Thyroid gland (tissue), 4 donors: Measurements from ENCODE around the gene NAPB. TPM values are rescaled to one million over a fixed set of nuclear protein-coding genes. Genes with fewer than 3 reads are reported as not detected.
"Not testable (repeated sequence)": the region's sequence is repeated elsewhere in the genome, so short reads cannot be mapped to it uniquely, and the experiment has no call there.

Source experiments
- DNase-seq, 2 donors: peaks; one replicate each; pipeline ENCODE4 v3.0.0-alpha.2; 2019
- H3K27ac ChIP-seq, 3 donors: fragments of 200-600 bp; sonication (generic); 1 replicate in 2 of 3; 2 replicates in 1 of 3; pipeline ENCODE4 v1.5.1; 2016 to 2019; ENCODE audit warnings: mild to moderate bottlenecking in 1 of 3, moderate library complexity in 1 of 3
- H3K27me3 ChIP-seq: fragments of 200-600 bp; sonication (generic); one replicate; pipeline ENCODE4 v1.5.1; 2019
- H3K36me3 ChIP-seq, 2 donors: fragments of 200-600 bp; sonication (generic); one replicate each; pipeline ENCODE4 v1.5.1; 2016 to 2019
- H3K4me1 ChIP-seq, 2 donors: fragments of 200-600 bp; sonication (generic); one replicate each; pipeline ENCODE4 v1.5.1; 2017 to 2019
- H3K4me3 ChIP-seq, 3 donors: fragments of 200-600 bp; sonication (generic); replicated peaks in 1 of 3; 1 replicate in 2 of 3; 2 replicates in 1 of 3; pipeline ENCODE4 v1.5.1; 2016; ENCODE audit warnings: mild to moderate bottlenecking in 1 of 3
- H3K9me3 ChIP-seq: fragments of 200-600 bp; sonication (generic); one replicate; pipeline ENCODE4 v1.5.1; 2017
- POLR2A ChIP-seq, 2 donors: fragments of 450-650 bp; IDR thresholded peaks; one replicate each; pipeline ENCODE4 v1.6.1; 2017; ENCODE audit warnings: antibody characterized with exemption in 2 of 2, mild to moderate bottlenecking in 2 of 2, moderate library complexity in 1 of 2
- WGBS, 2 donors: methylation state at CpG; one replicate each; pipeline ENCODE4 v1.1.5; 2017; 5-methylcytosine and 5-hydroxymethylcytosine counted together
- intact Hi-C: fragments of 100-400 bp; cut with DNase I; formaldehyde crosslinking; loops from one replicate; pipeline ENCODE4 v1.15.1; 2023
- total RNA-seq, 4 donors: library from RNA; depleted of rRNA; stranded (reverse); fragments of >200 nt; gene quantifications; one replicate each; pipeline ENCODE4 v1.2.3, GENCODE V29; 2016
- TF ChIP-seq, protein P1 (sequence below), 6 experiments: fragments of 200-600 bp in 3 of 6; fragments of 450-650 bp in 3 of 6; sonication (generic) in 3 of 6; IDR thresholded peaks; one replicate each; pipeline ENCODE4 v1.5.1; 2016 to 2019; ENCODE audit warnings: antibody characterized with exemption in 6 of 6, mild to moderate bottlenecking in 2 of 6, inconsistent platforms in 1 of 6, moderate library complexity in 1 of 6

NAPB gene
- total RNA-seq, result 10 to 100 TPM; 22.7 to 32.1 (median 26.9) TPM

DNA sequence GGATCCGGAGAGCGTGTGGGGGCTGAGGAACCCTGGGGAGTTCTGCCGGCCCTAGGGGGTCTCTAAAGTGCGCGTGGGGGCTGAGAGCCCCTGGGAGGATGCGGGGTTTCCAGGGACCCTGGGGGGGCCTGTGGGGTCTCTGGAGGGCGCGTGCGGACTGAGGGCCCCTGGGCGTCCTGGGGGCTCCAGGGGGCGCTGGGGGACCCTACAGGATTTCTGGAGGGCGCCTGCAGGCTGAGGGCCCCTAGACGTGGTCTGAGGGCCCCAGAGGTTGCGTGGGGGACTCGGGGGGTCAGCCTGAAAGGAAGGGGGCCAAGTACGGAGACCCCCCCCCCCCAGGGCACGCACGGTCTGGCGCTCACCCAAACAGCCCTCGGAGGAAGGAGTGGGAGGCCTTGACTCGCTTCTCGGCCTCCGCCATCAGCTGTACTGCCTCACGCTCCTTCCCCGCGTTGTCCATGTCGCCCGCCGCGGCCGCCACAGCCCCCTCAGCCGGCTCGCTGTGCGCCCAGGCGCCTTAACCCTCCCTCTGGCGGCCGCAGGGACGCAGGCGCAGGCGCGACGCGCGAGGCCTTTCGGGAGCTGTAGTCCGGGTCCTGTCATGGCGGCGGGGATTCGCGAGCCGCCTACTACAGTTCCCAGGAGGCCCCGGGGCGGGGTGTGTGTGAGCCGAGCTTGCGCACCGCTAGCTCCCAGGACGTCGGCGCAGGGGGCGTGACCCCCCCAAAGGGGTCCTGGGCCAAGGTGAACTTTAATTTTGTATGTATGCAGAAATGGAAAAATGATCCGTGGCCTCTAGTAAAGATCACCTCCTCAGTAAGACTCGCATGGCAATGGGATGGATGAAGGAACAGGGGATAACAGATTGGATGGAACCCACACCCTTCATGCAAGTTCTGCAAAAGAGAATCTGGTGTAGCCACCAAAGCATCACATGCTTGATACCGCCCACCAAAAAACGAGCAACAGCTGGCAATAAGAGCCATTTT, at the start of gene NAPB:
NAPB (minus strand) TSS at position 546 of the 989 bp plus-strand sequence; CDS start at position 460, 86 bp downstream.
- Histone ChIP-seq H3K9me3 (no peaks in the 10 kb centered on the region), H3K27ac (peak within 1 kb of the TSS; percentile 85 to 89 (median 88)), H3K4me1 (peaks cover 0 to 7% of the 10 kb centered on the region in 2 donors), H3K27me3 (no peaks in the 10 kb centered on the region), H3K36me3 (no peaks in the 10 kb centered on the region), H3K4me3 (peak within 1 kb of the TSS; percentile 76 to 97 (median 78))
- WGBS, 2 donors, result 0 to 2% methylated on average over 11 to 33 of the region's 64 CpGs
- TF ChIP-seq, protein P1, sequence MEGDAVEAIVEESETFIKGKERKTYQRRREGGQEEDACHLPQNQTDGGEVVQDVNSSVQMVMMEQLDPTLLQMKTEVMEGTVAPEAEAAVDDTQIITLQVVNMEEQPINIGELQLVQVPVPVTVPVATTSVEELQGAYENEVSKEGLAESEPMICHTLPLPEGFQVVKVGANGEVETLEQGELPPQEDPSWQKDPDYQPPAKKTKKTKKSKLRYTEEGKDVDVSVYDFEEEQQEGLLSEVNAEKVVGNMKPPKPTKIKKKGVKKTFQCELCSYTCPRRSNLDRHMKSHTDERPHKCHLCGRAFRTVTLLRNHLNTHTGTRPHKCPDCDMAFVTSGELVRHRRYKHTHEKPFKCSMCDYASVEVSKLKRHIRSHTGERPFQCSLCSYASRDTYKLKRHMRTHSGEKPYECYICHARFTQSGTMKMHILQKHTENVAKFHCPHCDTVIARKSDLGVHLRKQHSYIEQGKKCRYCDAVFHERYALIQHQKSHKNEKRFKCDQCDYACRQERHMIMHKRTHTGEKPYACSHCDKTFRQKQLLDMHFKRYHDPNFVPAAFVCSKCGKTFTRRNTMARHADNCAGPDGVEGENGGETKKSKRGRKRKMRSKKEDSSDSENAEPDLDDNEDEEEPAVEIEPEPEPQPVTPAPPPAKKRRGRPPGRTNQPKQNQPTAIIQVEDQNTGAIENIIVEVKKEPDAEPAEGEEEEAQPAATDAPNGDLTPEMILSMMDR (IDR thresholded peaks at IDR 0.05), result peak; percentile 20 to 83 (median 48)
- TF ChIP-seq POLR2A (IDR thresholded peaks at IDR 0.05), result peak; percentile 77 to 96
- intact Hi-C loops, result loop anchor here (5.0 kb wide), 1 partner anchor 59 kb away; the partner anchor contains the start of gene GZF1
- peak; percentile 92 to 94 for DNase-seq

DNA sequence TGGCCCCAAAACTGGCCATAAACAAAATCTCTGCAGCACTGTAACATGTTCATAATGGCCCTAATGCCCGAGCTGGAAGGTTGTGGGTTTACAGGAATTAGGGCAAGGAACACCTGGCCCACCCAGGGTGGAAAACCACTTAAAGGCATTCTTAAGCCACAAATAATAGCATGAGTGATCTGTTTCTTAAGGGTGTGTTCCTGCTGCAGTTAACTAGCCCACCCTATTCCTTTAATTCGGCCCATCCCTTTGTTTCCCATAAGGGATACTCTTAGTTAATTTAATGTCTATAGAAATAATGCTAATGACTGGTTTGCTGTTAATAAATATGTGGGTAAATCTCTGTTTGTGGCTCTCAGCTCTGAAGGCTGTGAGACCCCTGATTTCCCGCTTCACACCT, 45.7 kb upstream of the NAPB start:
- H3K9me3 ChIP-seq, H3K36me3 ChIP-seq, H3K4me3 ChIP-seq, H3K27me3 ChIP-seq, H3K27ac ChIP-seq, H3K4me1 ChIP-seq, DNase-seq, intact Hi-C loops: not testable (repeated sequence)
- 88 to 95% methylated on average over 3 of the region's 3 CpGs for WGBS, 2 donors

DNA sequence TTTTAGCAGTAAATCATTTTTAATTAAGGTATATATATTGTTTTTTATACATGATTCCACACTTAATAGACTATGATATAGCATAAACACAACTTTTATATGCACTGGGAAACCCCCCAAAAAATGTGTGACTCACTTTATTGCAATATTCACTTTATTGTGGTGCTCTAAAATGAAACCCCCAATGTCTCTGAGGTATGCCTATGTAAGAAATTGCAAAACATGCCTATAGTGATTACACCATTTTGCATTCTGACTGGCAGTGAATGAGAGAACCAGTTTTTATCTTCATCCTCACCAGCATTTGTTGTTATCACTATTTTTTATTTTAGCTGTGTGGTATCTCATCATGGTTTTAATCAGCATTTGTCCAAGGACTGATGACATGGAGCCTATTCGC, 39.9 kb upstream of the NAPB start:
- Histone ChIP-seq H3K4me1 (no peaks in the 10 kb centered on the region), H3K4me3 (no peak overlapping the region), H3K9me3 (no peaks in the 10 kb centered on the region), H3K36me3 (no peaks in the 10 kb centered on the region), H3K27ac (no peak overlapping the region), H3K27me3 (no peaks in the 10 kb centered on the region)
- intact Hi-C loops, result no loop called here
- TF ChIP-seq, protein P1 (IDR thresholded peaks at IDR 0.05), result no peak
- TF ChIP-seq POLR2A (IDR thresholded peaks at IDR 0.05), result no peak
- DNase-seq, result no peak
- 98% methylated on average over 1 of the region's 1 CpG for WGBS, 2 donors

DNA sequence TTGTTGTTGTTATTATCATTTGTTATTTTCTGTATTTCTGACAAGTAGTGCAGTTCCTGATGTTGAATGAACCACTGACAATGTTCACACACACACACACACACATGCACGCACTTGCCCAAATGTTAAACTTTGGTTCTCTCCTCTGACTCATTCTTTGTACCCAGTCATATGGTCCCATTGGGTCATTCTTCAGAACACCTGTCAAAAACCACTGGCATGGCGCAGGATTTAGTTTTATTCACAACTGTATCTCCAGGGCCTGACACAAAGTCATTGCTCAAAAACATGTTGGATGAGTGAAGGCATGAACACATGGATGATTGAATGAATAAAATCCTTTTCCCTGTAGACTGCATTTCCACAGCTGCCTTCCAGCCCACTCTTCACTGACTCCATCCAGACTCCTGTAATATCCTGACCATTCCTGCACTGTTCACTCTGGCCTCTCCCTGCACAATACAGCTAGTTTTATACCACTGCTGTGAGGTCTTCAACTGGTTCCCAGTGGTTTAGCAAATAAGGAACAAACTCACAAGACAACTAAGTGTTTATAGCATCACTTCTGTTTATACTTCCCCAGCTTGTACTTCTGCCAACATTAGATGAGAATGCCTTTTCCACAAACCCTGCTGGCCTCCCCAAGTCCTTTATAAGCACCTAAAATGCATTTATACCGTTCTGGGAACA, 38.3 kb upstream of the NAPB start:
- no peak overlapping the region for H3K27ac ChIP-seq
- H3K9me3 ChIP-seq, result no peaks in the 10 kb centered on the region
- H3K36me3 ChIP-seq, result no peaks in the 10 kb centered on the region
- no peaks in the 10 kb centered on the region for H3K27me3 ChIP-seq
- intact Hi-C loops, result no loop called here
- H3K4me1 ChIP-seq, result no peaks in the 10 kb centered on the region
- no peak for DNase-seq
- TF ChIP-seq, protein P1 (IDR thresholded peaks at IDR 0.05), result no peak
- TF ChIP-seq POLR2A (IDR thresholded peaks at IDR 0.05), result no peak
- H3K4me3 ChIP-seq, result no peak overlapping the region
- 82 to 90% methylated on average over 3 of the region's 3 CpGs for WGBS, 2 donors

DNA sequence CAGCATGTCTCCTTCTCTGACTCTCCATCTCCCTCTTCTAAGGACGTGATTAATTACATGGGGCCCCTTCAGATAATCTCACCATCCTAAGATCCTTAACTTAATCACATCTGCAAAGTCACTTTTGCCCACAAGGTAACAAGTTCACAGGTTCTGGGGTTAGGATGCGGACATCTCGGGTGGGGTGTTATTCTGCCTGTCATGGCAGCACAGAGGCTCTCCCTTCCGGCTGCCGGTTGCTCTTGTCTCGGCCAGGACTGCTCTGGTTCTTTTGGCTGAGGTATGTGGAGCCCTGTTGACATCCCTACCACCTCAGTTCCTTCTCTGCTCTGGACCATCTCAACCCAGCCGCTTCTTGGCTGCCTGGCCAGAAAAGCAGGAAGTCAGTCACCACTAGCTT, 35.6 kb upstream of the NAPB start:
- WGBS, 2 donors, result 87 to 90% methylated on average over 7 of the region's 7 CpGs

More for the DNA sequence above, 35.6 kb upstream of the NAPB start:
- H3K36me3 ChIP-seq, result no peaks in the 10 kb centered on the region
- H3K4me3 ChIP-seq, result no peak overlapping the region
- no peaks in the 10 kb centered on the region for H3K27me3 ChIP-seq
- no peaks in the 10 kb centered on the region for H3K4me1 ChIP-seq
- no peaks in the 10 kb centered on the region for H3K9me3 ChIP-seq
- DNase-seq, result no peak
- intact Hi-C loops, result no loop called here
- TF ChIP-seq POLR2A (IDR thresholded peaks at IDR 0.05), result no peak
- TF ChIP-seq, protein P1 (IDR thresholded peaks at IDR 0.05), result no peak
- H3K27ac ChIP-seq, result no peak overlapping the region
